Measurements from ENCODE around the gene UBE2QL1.

- TF ChIP-seq GATA2 (IDR thresholded peaks at IDR 0.05; ENCODE audit: low read depth, low read length) (no peak), GATA3 (IDR thresholded peaks at IDR 0.05; ENCODE audit: low read depth, low read length) (no peak)
Measured at GRCh38 chr5:6522331-6522730, 73.7 kb downstream of the UBE2QL1 start.

All from SH-SY5Y (cell line).